Renal pelvis (tissue), 4 donors: Measurements from ENCODE around the gene GRIA3. TPM values are rescaled to one million over a fixed set of nuclear protein-coding genes. Genes with fewer than 3 reads are reported as not detected.
"Not testable (repeated sequence)": the region's sequence is repeated elsewhere in the genome, so short reads cannot be mapped to it uniquely, and the experiment has no call there.

Experiments
- DNase-seq: peaks from one replicate; pipeline ENCODE4 v3.0.0-alpha.2; 2013
- polyA plus RNA-seq, 3 donors: library from polyadenylated mRNA; unstranded; fragments of 120-200 nt; gene quantifications; one replicate each; pipeline ENCODE4 v1.2.1, GENCODE V29; 2013; ENCODE audit not compliant: insufficient read length in 3 of 3

GRIA3 gene
- polyA plus RNA-seq, 3 donors, result 1.5 to 2.7 (median 2.2) TPM

DNA sequence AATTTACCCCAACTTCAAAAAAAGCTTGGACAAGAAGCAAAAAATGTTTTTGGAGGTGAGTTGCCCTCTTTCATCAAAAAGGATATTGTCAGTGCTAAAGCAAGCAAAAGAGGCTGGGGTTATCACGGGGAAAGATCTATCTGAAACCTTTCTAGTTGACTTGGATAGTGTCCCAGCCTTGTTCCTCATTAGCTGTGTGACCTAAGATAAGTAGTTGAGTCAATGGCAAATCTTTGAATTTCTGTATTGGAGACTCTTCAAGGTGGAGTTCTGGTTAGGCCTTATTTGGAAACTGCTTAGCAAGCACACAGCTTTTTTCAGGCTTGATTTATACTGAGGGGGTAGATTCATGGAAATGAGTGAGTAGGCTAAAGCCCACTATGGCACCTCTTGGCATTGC lies 271.6 kb downstream of the GRIA3 start:
- no peak for DNase-seq

- no peak for DNase-seq
These were observed 280.6 kb downstream of the GRIA3 start for GRCh38 chrX:123464709-123465108.

- DNase-seq, result no peak
These were observed 284.4 kb downstream of the GRIA3 start for GRCh38 chrX:123468481-123468880.

- no peak for DNase-seq
These were observed 291.1 kb downstream of the GRIA3 start for GRCh38 chrX:123475068-123475724.

DNA sequence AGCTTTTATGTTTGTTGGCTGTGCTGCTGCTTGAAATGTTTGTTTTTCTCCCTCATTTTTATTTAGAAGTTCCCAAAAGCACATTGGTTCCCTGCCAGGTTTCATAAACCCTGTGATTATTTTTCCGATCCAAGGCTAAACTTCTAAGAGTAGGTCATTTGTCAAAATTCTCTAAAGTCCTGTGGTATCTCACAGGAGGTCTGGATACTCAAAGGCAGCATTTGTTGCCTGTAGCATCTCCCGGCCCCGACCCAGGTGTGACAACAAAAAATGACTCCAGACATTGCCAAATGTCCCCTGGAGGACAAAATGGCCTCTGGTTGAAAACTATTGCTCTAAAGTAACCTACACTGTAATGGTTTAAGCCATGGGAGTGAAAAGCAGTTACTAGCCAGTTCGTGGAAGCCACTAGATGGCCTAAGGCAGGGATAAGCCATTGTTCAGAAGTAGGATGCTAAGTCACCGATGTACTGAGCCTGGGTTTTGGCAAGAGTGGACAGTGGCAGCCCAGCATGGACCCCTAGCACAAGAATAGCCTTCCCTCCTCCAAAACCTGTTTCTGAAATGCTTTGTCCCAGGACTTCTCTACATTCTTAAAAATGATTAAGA lies 292.6 kb downstream of the GRIA3 start:
- no peak for DNase-seq

- no peak for DNase-seq
These were observed 293.6 kb downstream of the GRIA3 start for GRCh38 chrX:123477673-123478072.

DNA sequence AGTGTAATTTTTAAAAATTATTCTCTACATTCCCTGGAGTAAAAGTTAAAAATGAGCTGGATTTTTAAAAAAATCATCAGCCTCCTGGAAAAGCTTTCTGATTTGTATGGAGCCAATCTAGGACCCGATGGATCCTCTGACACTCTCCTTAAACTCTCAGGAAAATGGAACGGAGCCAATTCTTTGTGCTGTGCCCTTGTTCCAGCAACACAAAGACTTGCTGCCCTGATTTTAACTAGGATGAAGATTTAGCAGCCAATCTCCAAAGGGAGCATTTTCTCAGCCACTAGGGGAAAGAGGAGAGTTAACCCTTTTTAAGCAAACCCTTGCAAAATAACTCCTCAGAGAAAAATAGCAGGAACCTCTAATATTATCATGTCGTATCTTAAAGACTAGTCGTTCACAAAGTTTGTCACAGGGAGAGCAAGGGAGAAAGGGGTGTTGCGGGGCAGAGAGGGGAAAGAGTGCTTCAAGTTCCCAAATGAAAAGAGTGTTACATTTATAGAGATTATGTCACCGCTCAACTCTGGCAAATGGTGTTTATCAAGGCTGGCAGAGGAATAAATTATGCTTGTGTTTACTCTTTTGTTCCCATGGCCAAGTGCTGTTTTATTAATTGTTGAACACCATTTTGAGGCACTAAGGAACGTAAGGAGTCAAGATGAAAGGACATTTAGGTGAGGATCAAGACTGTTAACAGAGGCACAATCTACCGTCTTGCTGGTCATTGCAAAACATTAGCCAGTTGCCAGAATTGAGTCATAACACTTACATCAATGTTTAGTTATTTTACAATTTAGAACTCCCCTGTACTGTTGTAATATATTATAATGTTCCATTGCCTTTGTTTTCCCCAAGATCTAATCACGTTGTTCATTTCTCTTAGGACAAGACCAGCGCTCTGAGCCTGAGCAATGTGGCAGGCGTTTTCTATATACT lies 298.1 kb downstream of the GRIA3 start:
- DNase-seq, result no peak

- no peak for DNase-seq
These were observed 302.2 kb downstream of the GRIA3 start for GRCh38 chrX:123486297-123486696.

- DNase-seq, result no peak
These were observed 303.2 kb downstream of the GRIA3 start for GRCh38 chrX:123487236-123487635.

GRCh38 chrX:123487669-123488068 lies 303.6 kb downstream of the GRIA3 start:
- no peak for DNase-seq

DNA sequence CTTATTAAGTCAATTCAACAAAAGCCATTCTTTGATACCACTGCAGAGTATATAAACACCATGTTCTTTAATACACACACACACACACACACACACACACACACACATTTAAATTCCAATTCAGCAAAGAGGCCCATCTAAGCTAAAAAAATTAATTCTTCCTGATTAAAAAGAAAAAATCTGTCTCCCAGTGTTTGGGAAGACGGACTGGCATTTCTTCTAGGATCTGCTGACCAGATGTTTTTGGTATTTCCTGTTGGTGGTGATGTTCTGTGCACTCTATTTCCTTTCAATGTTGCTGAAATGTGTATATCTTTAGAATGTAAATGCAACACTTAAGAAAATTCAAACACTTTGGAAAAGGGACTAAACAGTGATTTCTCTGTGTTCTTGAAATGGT lies 304.9 kb downstream of the GRIA3 start:
- DNase-seq, result no peak

DNA sequence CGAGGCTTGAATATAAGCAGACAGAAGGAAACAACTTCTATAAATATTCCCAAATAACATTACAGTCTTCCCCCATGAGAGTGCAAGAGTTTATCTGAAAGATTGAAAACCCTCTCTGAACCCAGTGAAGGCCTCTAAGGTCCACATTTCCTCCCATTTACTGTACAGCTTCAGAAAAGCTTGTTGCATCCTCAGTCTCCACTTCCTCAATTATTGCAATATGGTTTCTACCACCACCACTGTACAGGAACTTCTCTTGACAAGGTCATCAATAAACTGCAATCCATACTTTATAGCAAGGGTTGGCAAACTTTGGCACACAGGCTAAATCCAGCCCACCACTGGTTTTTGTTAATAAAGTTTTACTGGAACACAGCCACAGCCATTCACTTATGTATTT lies 309.8 kb downstream of the GRIA3 start:
- DNase-seq, result no peak

DNA sequence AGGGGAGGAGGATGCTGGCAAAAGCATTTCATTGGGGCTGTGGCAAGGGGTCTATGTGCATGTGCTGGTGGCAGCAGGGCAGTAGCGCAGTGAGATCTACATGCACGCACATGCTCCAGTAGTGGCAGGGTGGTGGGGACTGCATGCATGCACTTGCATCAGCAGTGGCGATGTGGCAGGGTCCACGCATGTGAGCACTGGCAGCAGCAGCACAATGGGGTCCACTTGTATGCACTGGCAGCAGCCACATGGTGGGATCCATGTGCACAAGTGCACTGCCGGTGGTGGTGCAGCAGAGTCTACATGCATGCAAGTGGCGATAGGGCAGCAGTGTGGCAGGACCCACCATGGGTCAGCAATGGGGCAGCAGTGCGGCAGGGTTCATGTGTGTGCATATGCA lies 315.7 kb downstream of the GRIA3 start:
- DNase-seq, result no peak

DNA sequence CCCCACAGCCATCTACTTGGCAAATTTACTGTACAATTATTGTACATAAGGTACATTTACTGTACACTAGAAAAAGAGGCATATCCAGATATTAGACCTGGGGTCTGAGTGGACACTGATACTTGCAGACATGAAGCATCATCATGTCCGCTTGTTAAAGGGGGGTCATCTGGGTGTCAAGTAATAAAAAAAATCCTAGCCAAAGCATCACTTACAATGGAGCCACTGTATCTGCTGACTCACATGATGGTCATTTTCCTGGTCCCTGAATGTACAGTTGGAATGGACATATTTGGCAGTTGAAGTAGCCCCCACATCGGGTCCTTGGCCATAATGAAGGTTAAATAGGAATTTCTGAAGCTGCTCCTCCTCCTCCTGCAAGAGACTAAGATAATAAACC lies 320.0 kb downstream of the GRIA3 start:
- no peak for DNase-seq

DNA sequence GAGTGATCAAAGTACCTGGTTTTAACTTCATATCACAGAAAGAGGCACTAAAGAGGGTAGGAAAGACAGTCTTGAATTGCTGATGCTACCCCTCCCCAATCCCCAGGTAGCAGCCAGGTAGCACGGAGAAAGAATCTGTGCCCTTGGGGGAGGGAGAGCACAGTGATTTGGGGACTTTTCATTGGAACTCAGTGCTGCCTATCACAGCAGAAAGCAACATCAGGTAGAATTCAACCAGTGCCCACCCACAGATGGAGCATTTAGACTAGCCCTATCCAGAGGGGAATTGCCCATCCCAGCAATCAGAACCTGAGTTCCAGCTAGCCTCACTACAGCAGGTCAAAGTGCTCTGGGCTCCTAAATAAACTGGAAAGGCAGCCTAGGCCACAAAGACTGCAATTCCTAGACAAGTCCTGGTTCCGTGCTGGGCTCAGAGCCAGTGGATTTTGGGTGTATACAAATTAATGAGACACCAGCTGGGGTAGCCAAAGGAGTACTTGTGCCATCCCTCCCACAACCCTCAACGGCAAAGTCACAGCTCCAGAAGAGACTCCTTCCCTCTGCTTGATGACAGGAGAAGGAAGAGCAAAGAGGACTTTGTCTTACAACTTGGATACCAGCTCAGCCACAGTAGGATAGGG lies 320.7 kb downstream of the GRIA3 start:
- no peak for DNase-seq

DNA sequence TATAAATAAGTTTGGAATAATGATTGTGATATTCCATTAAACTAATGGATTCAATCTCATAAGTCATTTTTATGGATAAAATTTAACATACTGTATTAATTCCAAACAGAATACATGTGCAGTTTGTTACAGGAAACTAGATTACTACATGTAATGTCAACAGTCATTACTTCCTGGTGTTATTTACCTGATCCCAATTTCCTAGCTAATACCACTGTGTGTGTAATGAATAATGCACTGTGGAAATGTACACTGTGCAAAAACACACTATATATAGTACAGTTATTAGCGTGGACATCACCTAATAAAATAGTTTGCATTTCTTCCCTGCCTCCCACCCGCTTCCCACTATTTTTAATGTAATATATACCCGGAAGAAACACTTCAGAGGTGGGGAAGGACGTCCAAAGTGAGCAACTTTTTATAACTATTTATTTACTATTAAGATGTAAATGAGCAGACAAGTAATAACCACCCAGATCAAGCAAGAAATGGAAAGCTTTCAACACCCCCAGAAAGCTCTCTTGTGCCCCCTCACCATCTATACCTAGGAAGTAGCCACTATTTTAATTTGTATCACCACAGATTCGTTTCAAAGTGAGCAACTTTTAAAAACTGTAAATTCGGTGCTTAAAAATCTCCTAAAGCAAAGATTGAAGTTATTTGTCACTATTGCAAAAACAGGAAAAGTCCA lies 329.7 kb downstream of the GRIA3 start:
- no peak for DNase-seq

DNA sequence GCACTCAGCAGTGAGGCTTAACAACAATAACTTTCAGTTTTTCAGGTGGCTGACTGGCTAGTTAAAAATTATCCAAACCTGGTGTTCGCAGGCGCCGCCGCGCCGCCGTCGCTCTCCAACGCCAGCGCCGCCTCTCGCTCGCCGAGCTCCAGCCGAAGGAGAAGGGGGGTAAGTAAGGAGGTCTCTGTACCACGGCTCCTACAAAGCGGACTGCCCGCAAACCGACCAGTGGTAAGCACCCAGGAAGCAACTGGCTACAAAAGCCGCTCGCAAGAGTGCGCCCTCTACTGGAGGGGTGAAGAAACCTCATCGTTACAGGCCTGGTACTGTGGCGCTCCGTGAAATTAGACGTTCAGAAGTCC lies 330.2 kb downstream of the GRIA3 start:
- not testable (repeated sequence) for DNase-seq

DNA sequence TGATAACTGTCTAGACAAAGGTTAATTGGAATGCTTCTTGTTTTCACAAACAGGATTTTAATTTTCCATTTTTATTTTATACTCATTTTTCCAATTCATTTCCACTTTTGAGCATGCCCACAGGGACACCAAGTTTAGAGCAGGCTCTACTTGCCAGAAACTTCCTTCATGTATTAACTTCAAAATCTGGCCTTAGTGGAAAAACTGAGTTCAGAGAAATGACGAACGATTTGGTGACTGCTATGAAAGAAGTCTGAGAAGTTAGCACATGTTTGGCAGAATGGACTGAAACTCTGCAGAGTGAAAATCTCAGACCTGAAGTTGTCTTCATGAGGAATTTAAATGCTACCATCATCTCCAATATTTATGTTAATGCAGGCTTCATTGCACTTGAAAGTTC lies 334.7 kb downstream of the GRIA3 start:
- no peak for DNase-seq

DNA sequence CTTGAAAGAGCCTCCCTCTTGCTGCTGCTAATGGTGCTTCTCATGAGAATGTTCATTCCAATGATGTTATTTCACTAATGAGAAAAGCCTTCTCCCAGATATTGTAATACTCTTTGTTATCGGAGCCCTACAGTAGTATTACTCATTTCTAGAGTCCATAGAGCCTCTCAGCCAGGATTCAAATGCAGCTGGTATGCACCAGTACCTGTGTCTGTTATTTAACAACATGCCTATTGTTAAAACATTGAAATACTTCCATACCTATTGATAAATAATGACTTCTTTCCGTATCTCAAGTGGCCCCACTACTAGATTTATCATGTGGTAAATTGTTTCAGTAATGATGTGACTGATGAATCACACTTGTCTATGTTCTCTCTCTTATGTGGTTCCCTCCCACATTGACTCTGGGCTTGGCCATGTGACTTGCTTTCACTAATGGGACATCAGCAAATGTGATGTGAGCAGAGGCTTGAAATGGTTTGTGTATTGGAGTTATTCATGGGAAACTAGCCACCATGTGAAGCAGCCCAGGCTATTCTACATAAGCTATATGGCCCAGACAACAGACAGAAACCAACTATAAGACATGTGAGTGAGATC lies 341.1 kb downstream of the GRIA3 start:
- no peak for DNase-seq

DNA sequence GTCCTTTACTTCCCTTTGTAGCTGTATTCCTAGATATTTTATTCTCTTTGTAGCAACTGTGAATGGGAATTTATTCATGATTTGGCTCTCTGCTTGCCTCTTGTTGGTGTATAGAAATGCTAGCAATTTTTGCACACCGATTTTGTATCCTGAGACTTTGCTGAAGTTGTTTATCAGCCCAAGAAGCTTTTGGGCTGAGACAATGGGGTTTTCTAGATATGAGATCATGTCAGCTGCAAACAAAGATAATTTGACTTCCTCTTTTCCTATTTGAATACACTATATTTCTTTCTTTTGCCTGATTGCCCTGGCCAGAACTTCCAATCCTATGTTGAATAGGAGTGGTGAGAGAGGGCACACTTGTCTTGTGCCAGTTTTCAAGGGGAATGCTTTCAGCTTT lies 346.6 kb downstream of the GRIA3 start:
- not testable (repeated sequence) for DNase-seq
